SK-N-SH treated with all-trans-retinoic acid at 6 μM for 48 hours (cell line): ENCODE data around the gene PIGN.

Experiments used
- ATAC-seq: fragments of 200-7000 bp; cut with Tn5 transposase; 3 replicates; pipeline ENCODE4 v1.9.1; 2020; ENCODE audit warnings: mild to moderate bottlenecking, moderate library complexity
- ARNTL ChIP-seq: fragments of 450-650 bp; formaldehyde crosslinking; IDR thresholded peaks from 2 replicates; pipeline ENCODE4 v1.5.0; 2020; ENCODE audit warnings: low read depth, mild to moderate bottlenecking, moderate library complexity, borderline replicate concordance
- CREB5 ChIP-seq: fragments of 250-450 bp; sonication (Bioruptor Pico); IDR thresholded peaks from 2 replicates; pipeline ENCODE4 v1.5.1; 2020; ENCODE audit warnings: low read depth, mild to moderate bottlenecking, moderate library complexity
- CSDC2 ChIP-seq: fragments of 250-450 bp; sonication (Bioruptor Pico); IDR thresholded peaks from 2 replicates; pipeline ENCODE4 v1.5.0; 2020; ENCODE audit warnings: mild to moderate bottlenecking, moderate library complexity
- CSRNP3 ChIP-seq: fragments of 250-450 bp; sonication (Bioruptor Pico); IDR thresholded peaks from 2 replicates; pipeline ENCODE4 v1.5.1; 2021; ENCODE audit warnings: mild to moderate bottlenecking, moderate library complexity
- ESRRG ChIP-seq: fragments of 250-450 bp; sonication (Bioruptor Pico); IDR thresholded peaks from 2 replicates; pipeline ENCODE4 v1.6.1; 2021; ENCODE audit warnings: mild to moderate bottlenecking
- GLIS3 ChIP-seq: fragments of 250-450 bp; sonication (Bioruptor Pico); IDR thresholded peaks from 2 replicates; pipeline ENCODE4 v1.5.0; 2020; ENCODE audit warnings: mild to moderate bottlenecking, moderate library complexity
- ISL1 ChIP-seq: fragments of 250-450 bp; sonication (Bioruptor Pico); IDR thresholded peaks from 2 replicates; pipeline ENCODE4 v2.1.2; 2022; ENCODE audit warnings: mild to moderate bottlenecking, moderate library complexity
- OSR1 ChIP-seq: fragments of 250-450 bp; sonication (Bioruptor Pico); IDR thresholded peaks from 2 replicates; pipeline ENCODE4 v1.8.0; 2022; ENCODE audit warnings: moderate library complexity, mild to moderate bottlenecking, inconsistent platforms
- PATZ1 ChIP-seq: fragments of 250-450 bp; sonication (Bioruptor Pico); IDR thresholded peaks from 2 replicates; pipeline ENCODE4 v1.8.0; 2020; ENCODE audit warnings: mild to moderate bottlenecking, moderate library complexity, borderline replicate concordance
- POU6F1 ChIP-seq: fragments of 250-450 bp; sonication (Bioruptor Pico); IDR thresholded peaks from 2 replicates; pipeline ENCODE4 v1.8.0; 2021; ENCODE audit warnings: low read depth, mild to moderate bottlenecking, moderate library complexity, borderline replicate concordance
- PPARA ChIP-seq: fragments of 250-450 bp; sonication (Bioruptor Pico); IDR thresholded peaks from 2 replicates; pipeline ENCODE4 v1.5.0; 2020; ENCODE audit warnings: mild to moderate bottlenecking, borderline replicate concordance
- RARB ChIP-seq: fragments of 250-450 bp; sonication (Bioruptor Pico); IDR thresholded peaks from 2 replicates; pipeline ENCODE4 v1.8.0; 2021; ENCODE audit warnings: mild to moderate bottlenecking, moderate library complexity
- SNAI2 ChIP-seq: fragments of 250-450 bp; sonication (Bioruptor Pico); IDR thresholded peaks from 2 replicates; pipeline ENCODE4 v1.5.0; 2020; ENCODE audit warnings: mild to moderate bottlenecking, moderate library complexity
- TCF4 ChIP-seq: fragments of 250-450 bp; sonication (Bioruptor Pico); IDR thresholded peaks from 2 replicates; pipeline ENCODE4 v1.8.0; 2021; ENCODE audit warnings: mild to moderate bottlenecking, moderate library complexity, borderline replicate concordance
- TOX ChIP-seq: fragments of 250-450 bp; sonication (Bioruptor Pico); IDR thresholded peaks from 2 replicates; pipeline ENCODE4 v1.8.0; 2021; ENCODE audit warnings: mild to moderate bottlenecking, moderate library complexity, borderline replicate concordance
- TSHZ2 ChIP-seq: fragments of 250-450 bp; sonication (Bioruptor Pico); IDR thresholded peaks from 2 replicates; pipeline ENCODE4 v1.5.0; 2020; ENCODE audit warnings: mild to moderate bottlenecking, moderate library complexity
- ZC3H10 ChIP-seq: fragments of 250-450 bp; sonication (Bioruptor Pico); IDR thresholded peaks from 2 replicates; pipeline ENCODE4 v1.5.1; 2021; ENCODE audit warnings: mild to moderate bottlenecking, moderate library complexity
- ZFP3 ChIP-seq: fragments of 250-450 bp; sonication (Bioruptor Pico); IDR thresholded peaks from 2 replicates; pipeline ENCODE4 v1.5.0; 2020; ENCODE audit warnings: mild to moderate bottlenecking, moderate library complexity
- ZFP30 ChIP-seq: fragments of 450-650 bp; formaldehyde crosslinking; IDR thresholded peaks from 2 replicates; pipeline ENCODE4 v1.5.0; 2022; ENCODE audit warnings: mild to moderate bottlenecking, moderate library complexity
- ZNF565 ChIP-seq: fragments of 450-650 bp; formaldehyde crosslinking; conservative IDR thresholded peaks from 2 replicates; pipeline ENCODE4 v1.5.0; 2020; ENCODE audit warnings: low read depth, mild to moderate bottlenecking, moderate library complexity
- ZNF70 ChIP-seq: fragments of 450-650 bp; formaldehyde crosslinking; IDR thresholded peaks from 2 replicates; pipeline ENCODE4 v1.5.0; 2020; ENCODE audit warnings: mild to moderate bottlenecking, moderate library complexity

Gene PIGN

GRCh38 chr18:62179213-62179612, 7.6 kb downstream of the PIGN start:
- TF ChIP-seq ZFP3 (CRISPR knock-in tag) = no peak
- TF ChIP-seq RARB (CRISPR knock-in tag) = no peak
- no peak for TF ChIP-seq ISL1 (CRISPR knock-in tag)
- TF ChIP-seq CSRNP3 (CRISPR knock-in tag) = no peak
- no peak for TF ChIP-seq PATZ1 (CRISPR knock-in tag)
- TF ChIP-seq POU6F1 (CRISPR knock-in tag) = no peak
- TF ChIP-seq OSR1 (CRISPR knock-in tag) = no peak
- no peak for TF ChIP-seq ESRRG (CRISPR knock-in tag)
- no peak for TF ChIP-seq ZFP30 (CRISPR knock-in tag)
- no peak for TF ChIP-seq TOX (CRISPR knock-in tag)
- no peak for TF ChIP-seq ZNF565 (CRISPR knock-in tag)
- no peak for TF ChIP-seq CREB5 (CRISPR knock-in tag)
- no peak for TF ChIP-seq GLIS3 (CRISPR knock-in tag)
- TF ChIP-seq CSDC2 = no peak
- TF ChIP-seq SNAI2 (CRISPR knock-in tag) = no peak
- no peak for TF ChIP-seq TCF4 (CRISPR knock-in tag)
- ATAC-seq = no peak

GRCh38 chr18:62177271-62177670, 9.6 kb downstream of the PIGN start:
- no peak for ATAC-seq
- no peak for TF ChIP-seq ZNF70 (CRISPR knock-in tag)
- TF ChIP-seq ZFP30 (CRISPR knock-in tag) = no peak
- TF ChIP-seq ARNTL (CRISPR knock-in tag) = no peak
- TF ChIP-seq ISL1 (CRISPR knock-in tag) = no peak
- TF ChIP-seq POU6F1 (CRISPR knock-in tag) = no peak
- TF ChIP-seq TOX (CRISPR knock-in tag) = no peak
- no peak for TF ChIP-seq PPARA (CRISPR knock-in tag)
- no peak for TF ChIP-seq CSDC2
- no peak for TF ChIP-seq CSRNP3 (CRISPR knock-in tag)
- TF ChIP-seq RARB (CRISPR knock-in tag) = no peak
- no peak for TF ChIP-seq TCF4 (CRISPR knock-in tag)
- no peak for TF ChIP-seq TSHZ2
- no peak for TF ChIP-seq ZNF565 (CRISPR knock-in tag)
- no peak for TF ChIP-seq ZC3H10 (CRISPR knock-in tag)
